WTC11 (cell line): ENCODE results near the gene PPP6R3. TPM values are rescaled to one million over a fixed set of nuclear protein-coding genes. Genes with fewer than 3 reads are reported as not detected.

Experiments
- ATAC-seq: fragments of 200-7000 bp; cut with Tn5 transposase; 2 replicates; pipeline ENCODE4 v1.10.0; 2021; ENCODE audit warnings: mild to moderate bottlenecking, moderate library complexity
- CTCF ChIA-PET: fragments of 300-600 bp; sonication (Branson Sonifier 250); formaldehyde crosslinking; loops from one replicate; lab custom pipeline; 2021; ENCODE audit warnings: antibody characterized with exemption; lab: Charles Lee
- POLR2A ChIA-PET: fragments of 350-600 bp; sonication (Branson Sonifier 250); formaldehyde crosslinking; loops from one replicate; lab custom pipeline; 2021; ENCODE audit warnings: antibody characterized with exemption; lab: Charles Lee
- DNase-seq: peaks from one replicate; pipeline ENCODE4 v3.0.0; 2021; ENCODE audit warnings: low spot score
- H3K27ac Mint-ChIP-seq: 2 replicates; pipeline ENCODE4 v1.8.0; 2021; ENCODE audit warnings: mixed read lengths
- H3K27me3 Mint-ChIP-seq: 2 replicates; pipeline ENCODE4 v1.8.0; 2021; ENCODE audit warnings: low read depth, mild to moderate bottlenecking, moderate library complexity, mixed read lengths
- H3K36me3 Mint-ChIP-seq: 2 replicates; pipeline ENCODE4 v1.8.0; 2021; ENCODE audit warnings: mixed read lengths
- H3K4me1 Mint-ChIP-seq: 2 replicates; pipeline ENCODE4 v1.8.0; 2022; ENCODE audit warnings: mixed read lengths
- H3K4me3 Mint-ChIP-seq: 2 replicates; pipeline ENCODE4 v1.8.0; 2021; ENCODE audit warnings: mild to moderate bottlenecking, moderate library complexity, mixed read lengths
- H3K9me3 Mint-ChIP-seq: 2 replicates; pipeline ENCODE4 v1.8.0; 2021; ENCODE audit warnings: mixed read lengths
- GRHL2 ChIP-seq: fragments of 250-450 bp; sonication (Bioruptor Pico); IDR thresholded peaks from 2 replicates; pipeline ENCODE4 v1.8.0; 2022; ENCODE audit warnings: mild to moderate bottlenecking, moderate library complexity; ENCODE audit not compliant: insufficient replicate concordance, severe bottlenecking
- GTF2I ChIP-seq: fragments of 250-450 bp; sonication (Bioruptor Pico); conservative IDR thresholded peaks from 2 replicates; pipeline ENCODE4 v1.4.0; 2021; ENCODE audit warnings: mild to moderate bottlenecking
- IRF2 ChIP-seq: sonication (generic); formaldehyde crosslinking; IDR thresholded peaks from 2 replicates; pipeline ENCODE4 v1.8.0; 2022; ENCODE audit warnings: low read depth, missing genetic modification reagents, borderline replicate concordance
- JAZF1 ChIP-seq: fragments of 250-450 bp; sonication (Bioruptor Pico); IDR thresholded peaks from 2 replicates; pipeline ENCODE4 v1.9.0; 2021; ENCODE audit warnings: moderate library complexity, mild to moderate bottlenecking, inconsistent platforms
- MYBL2 ChIP-seq: sonication (generic); formaldehyde crosslinking; IDR thresholded peaks from 2 replicates; pipeline ENCODE4 v1.8.1; 2023; ENCODE audit warnings: mild to moderate bottlenecking, moderate library complexity, missing genetic modification reagents
- NFATC4 ChIP-seq: fragments of 250-450 bp; sonication (Bioruptor Pico); IDR thresholded peaks from 2 replicates; pipeline ENCODE4 v1.9.0; 2021; ENCODE audit warnings: mild to moderate bottlenecking
- NR3C1 ChIP-seq: sonication (generic); formaldehyde crosslinking; conservative IDR thresholded peaks from 2 replicates; pipeline ENCODE4 v1.8.1; 2023; ENCODE audit warnings: low read depth, mild to moderate bottlenecking, missing genetic modification reagents
- PRRX2 ChIP-seq: fragments of 250-450 bp; sonication (Bioruptor Pico); IDR thresholded peaks from 2 replicates; pipeline ENCODE4 v1.8.0; 2021; ENCODE audit warnings: mild to moderate bottlenecking
- TCF7 ChIP-seq: sonication (generic); formaldehyde crosslinking; IDR thresholded peaks from 2 replicates; pipeline ENCODE4 v1.8.0; 2022; ENCODE audit warnings: mild to moderate bottlenecking, low read depth, missing genetic modification reagents, moderate library complexity
- ZNF121 ChIP-seq: sonication (generic); formaldehyde crosslinking; IDR thresholded peaks from 2 replicates; pipeline ENCODE4 v1.8.0; 2023; ENCODE audit warnings: missing genetic modification reagents
- ZNF138 ChIP-seq: sonication (generic); formaldehyde crosslinking; conservative IDR thresholded peaks from 2 replicates; pipeline ENCODE4 v1.8.1; 2022; ENCODE audit warnings: mild to moderate bottlenecking, moderate library complexity, missing genetic modification reagents
- total RNA-seq: library from RNA; stranded (reverse); gene quantifications from 3 replicates; pipeline ENCODE4 v1.2.3, GENCODE V29; 2021
- TF ChIP-seq, protein P1 (sequence below): sonication (generic); formaldehyde crosslinking; IDR thresholded peaks from 2 replicates; pipeline ENCODE4 v1.8.1; 2023; ENCODE audit warnings: mild to moderate bottlenecking, missing genetic modification reagents
- TF ChIP-seq, protein P2 (sequence below): sonication (generic); formaldehyde crosslinking; IDR thresholded peaks from 2 replicates; pipeline ENCODE4 v1.8.1; 2022; ENCODE audit warnings: mild to moderate bottlenecking, missing genetic modification reagents, moderate library complexity, borderline replicate concordance
- TF ChIP-seq, protein P3 (sequence below): sonication (generic); formaldehyde crosslinking; IDR thresholded peaks from 2 replicates; pipeline ENCODE4 v1.8.0; 2022; ENCODE audit warnings: mild to moderate bottlenecking, missing genetic modification reagents
- TF ChIP-seq, protein P4 (sequence below): fragments of 250-450 bp; sonication (Bioruptor Pico); IDR thresholded peaks from 2 replicates; pipeline ENCODE4 v1.9.0; 2021; ENCODE audit warnings: mild to moderate bottlenecking
- TF ChIP-seq, protein P5 (sequence below): sonication (generic); formaldehyde crosslinking; IDR thresholded peaks from 2 replicates; pipeline ENCODE4 v1.8.1; 2023; ENCODE audit warnings: mild to moderate bottlenecking, missing genetic modification reagents, moderate library complexity
- TF ChIP-seq, protein P6 (sequence below): sonication (generic); formaldehyde crosslinking; conservative IDR thresholded peaks from 2 replicates; pipeline ENCODE4 v1.8.1; 2022; ENCODE audit warnings: mild to moderate bottlenecking, missing genetic modification reagents
- TF ChIP-seq, protein P7 (sequence below): sonication (generic); formaldehyde crosslinking; IDR thresholded peaks from 2 replicates; pipeline ENCODE4 v1.8.1; 2023; ENCODE audit warnings: mild to moderate bottlenecking, missing genetic modification reagents, moderate library complexity
- TF ChIP-seq, protein P8 (sequence below): sonication (generic); formaldehyde crosslinking; IDR thresholded peaks from 2 replicates; pipeline ENCODE4 v1.8.1; 2023; ENCODE audit warnings: mild to moderate bottlenecking, missing genetic modification reagents, borderline replicate concordance
- TF ChIP-seq, protein P9 (sequence below): fragments of 250-450 bp; sonication (Bioruptor Pico); conservative IDR thresholded peaks from 2 replicates; pipeline ENCODE4 v1.9.0; 2021; ENCODE audit warnings: mild to moderate bottlenecking

The PPP6R3 gene
- total RNA-seq, 1 experiment from 2014 or later: 138 TPM

DNA sequence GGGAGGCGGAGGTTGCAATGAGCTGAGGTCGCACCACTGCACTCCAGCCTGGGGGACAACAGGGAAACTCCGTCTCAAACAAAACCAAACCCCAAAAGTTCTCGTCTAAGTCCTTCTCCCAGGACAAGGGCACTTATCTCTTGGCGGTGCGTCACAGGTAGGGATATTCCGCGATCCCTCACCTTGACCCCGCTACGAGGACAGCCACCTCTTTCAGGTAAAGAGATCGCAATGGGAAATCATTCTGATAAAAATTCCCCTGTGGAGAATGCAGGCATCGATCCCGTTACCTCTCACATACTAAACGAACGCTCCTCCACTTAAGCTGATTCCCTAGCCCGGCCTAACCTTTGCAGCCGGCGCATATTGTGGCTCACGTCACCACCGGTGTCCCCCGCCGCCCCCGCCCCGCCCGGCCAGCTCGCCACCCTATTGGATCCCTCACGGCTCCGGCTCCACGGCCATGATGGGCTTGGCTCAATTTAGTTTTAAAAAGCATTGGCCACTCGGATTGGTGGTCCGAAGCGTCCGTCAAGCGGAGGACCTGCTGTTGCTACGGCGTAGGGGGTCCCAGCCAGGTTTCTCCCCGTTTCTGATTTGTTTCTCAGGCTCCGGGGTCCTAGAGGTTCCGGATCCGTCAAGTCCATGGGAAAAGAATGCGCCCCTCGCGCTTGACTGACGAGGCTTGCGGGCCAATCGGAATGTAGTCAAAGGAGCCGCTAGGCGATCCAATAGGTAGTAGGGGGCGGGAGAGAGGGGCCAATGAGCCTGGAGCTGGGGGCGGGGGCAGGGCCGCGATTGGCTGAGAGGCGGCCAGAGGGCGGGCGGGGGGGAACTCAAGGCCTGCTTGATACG is 439 bp upstream of the PPP6R3 start (continued):
- TF ChIP-seq, protein P1, sequence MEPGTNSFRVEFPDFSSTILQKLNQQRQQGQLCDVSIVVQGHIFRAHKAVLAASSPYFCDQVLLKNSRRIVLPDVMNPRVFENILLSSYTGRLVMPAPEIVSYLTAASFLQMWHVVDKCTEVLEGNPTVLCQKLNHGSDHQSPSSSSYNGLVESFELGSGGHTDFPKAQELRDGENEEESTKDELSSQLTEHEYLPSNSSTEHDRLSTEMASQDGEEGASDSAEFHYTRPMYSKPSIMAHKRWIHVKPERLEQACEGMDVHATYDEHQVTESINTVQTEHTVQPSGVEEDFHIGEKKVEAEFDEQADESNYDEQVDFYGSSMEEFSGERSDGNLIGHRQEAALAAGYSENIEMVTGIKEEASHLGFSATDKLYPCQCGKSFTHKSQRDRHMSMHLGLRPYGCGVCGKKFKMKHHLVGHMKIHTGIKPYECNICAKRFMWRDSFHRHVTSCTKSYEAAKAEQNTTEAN (CRISPR knock-in tag): no peak
- peak; percentile 80; the same call in 1 of the 2 replicates for TF ChIP-seq NFATC4 (CRISPR knock-in tag)
- TF ChIP-seq PRRX2 (CRISPR knock-in tag): peak; percentile 92
- TF ChIP-seq, protein P2, sequence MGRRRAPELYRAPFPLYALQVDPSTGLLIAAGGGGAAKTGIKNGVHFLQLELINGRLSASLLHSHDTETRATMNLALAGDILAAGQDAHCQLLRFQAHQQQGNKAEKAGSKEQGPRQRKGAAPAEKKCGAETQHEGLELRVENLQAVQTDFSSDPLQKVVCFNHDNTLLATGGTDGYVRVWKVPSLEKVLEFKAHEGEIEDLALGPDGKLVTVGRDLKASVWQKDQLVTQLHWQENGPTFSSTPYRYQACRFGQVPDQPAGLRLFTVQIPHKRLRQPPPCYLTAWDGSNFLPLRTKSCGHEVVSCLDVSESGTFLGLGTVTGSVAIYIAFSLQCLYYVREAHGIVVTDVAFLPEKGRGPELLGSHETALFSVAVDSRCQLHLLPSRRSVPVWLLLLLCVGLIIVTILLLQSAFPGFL: 0 out of 2 replicates have a peak, but pooled peaks have one; percentile 2
- TF ChIP-seq, protein P3, sequence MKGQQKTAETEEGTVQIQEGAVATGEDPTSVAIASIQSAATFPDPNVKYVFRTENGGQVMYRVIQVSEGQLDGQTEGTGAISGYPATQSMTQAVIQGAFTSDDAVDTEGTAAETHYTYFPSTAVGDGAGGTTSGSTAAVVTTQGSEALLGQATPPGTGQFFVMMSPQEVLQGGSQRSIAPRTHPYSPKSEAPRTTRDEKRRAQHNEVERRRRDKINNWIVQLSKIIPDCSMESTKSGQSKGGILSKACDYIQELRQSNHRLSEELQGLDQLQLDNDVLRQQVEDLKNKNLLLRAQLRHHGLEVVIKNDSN (CRISPR knock-in tag): no peak; the same call in 1 of the 2 replicates

DNA sequence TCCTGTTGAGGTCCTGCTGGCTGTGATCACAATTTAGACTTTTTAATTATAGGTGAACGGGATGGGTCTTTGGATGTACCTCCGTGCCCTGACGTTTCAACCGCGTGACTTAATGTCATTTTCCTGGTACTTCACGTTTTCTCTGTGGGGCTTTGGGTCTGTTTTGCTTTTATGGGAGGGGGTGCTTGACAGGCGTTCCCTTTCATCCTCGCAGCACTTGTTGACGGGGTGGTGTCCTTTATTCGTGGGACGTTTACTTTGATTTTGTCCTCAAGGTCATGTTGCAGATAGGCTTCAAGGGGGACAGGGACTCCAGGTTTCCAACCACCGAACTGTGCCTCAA is 994 bp downstream of the PPP6R3 start:
- ChIA-PET CTCF (no interaction called here), POLR2A (no interaction called here)
- peak overlapping the region; percentile 94 for H3K4me3 Mint-ChIP-seq
- ATAC-seq (no peak), DNase-seq (no peak)
- H3K9me3 Mint-ChIP-seq: no peaks in the 10 kb centered on the region
- peak overlapping the region; percentile 91 for H3K27ac Mint-ChIP-seq
- H3K27me3 Mint-ChIP-seq: no peaks in the 10 kb centered on the region
- H3K4me1 Mint-ChIP-seq: peaks cover 38% of the 10 kb centered on the region
- TF ChIP-seq, protein P4, sequence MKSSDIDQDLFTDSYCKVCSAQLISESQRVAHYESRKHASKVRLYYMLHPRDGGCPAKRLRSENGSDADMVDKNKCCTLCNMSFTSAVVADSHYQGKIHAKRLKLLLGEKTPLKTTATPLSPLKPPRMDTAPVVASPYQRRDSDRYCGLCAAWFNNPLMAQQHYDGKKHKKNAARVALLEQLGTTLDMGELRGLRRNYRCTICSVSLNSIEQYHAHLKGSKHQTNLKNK: no peak
- TF ChIP-seq TCF7 (CRISPR knock-in tag) (no peak), NR3C1 (CRISPR knock-in tag) (no peak)
- H3K36me3 Mint-ChIP-seq: peaks cover 5% of the 10 kb centered on the region; the same call in 1 of the 2 replicates

DNA sequence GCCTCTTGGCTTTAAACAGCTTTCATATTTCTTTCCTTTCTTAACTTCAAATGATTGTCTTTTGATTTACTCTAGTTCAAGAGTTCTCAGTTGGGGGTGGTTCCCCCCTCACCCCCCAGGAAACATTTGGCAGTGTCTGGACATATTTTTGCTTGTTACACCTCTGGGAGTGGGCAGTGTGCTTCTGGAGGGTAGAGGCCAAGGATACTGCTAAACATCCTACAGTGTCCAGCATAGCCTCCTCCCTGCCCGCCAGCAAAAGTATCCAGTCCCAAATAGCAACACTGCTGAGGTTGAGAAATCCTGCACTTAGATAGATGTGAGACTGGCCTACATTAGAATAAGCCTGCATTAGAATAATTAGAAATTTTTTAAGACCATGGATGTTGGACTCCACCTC is 3.2 kb downstream of the PPP6R3 start:
- H3K4me3 Mint-ChIP-seq: peak overlapping the region; percentile 39; the same call in 1 of the 2 replicates
- ChIA-PET POLR2A (interaction anchor here (0.6 kb wide), 1 partner anchor 32 kb away, joined by 4 read pairs; no protein-coding TSS in a partner anchor), CTCF (no interaction called here)
- no peak for ATAC-seq
- no peak for DNase-seq
- no peaks in the 10 kb centered on the region for H3K9me3 Mint-ChIP-seq
- no peaks in the 10 kb centered on the region for H3K27me3 Mint-ChIP-seq
- peaks cover 53% of the 10 kb centered on the region for H3K4me1 Mint-ChIP-seq
- peaks cover 5% of the 10 kb centered on the region; the same call in 1 of the 2 replicates for H3K36me3 Mint-ChIP-seq
- H3K27ac Mint-ChIP-seq: peak overlapping the region; percentile 45
- TF ChIP-seq, protein P5, sequence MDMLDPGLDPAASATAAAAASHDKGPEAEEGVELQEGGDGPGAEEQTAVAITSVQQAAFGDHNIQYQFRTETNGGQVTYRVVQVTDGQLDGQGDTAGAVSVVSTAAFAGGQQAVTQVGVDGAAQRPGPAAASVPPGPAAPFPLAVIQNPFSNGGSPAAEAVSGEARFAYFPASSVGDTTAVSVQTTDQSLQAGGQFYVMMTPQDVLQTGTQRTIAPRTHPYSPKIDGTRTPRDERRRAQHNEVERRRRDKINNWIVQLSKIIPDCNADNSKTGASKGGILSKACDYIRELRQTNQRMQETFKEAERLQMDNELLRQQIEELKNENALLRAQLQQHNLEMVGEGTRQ (CRISPR knock-in tag): no peak
- TF ChIP-seq GTF2I (no peak), ZNF121 (CRISPR knock-in tag) (no peak), GRHL2 (CRISPR knock-in tag) (no peak), MYBL2 (CRISPR knock-in tag) (no peak), IRF2 (CRISPR knock-in tag) (no peak), JAZF1 (no peak), ZNF138 (CRISPR knock-in tag) (no peak), NR3C1 (CRISPR knock-in tag) (no peak)
- TF ChIP-seq, protein P6, sequence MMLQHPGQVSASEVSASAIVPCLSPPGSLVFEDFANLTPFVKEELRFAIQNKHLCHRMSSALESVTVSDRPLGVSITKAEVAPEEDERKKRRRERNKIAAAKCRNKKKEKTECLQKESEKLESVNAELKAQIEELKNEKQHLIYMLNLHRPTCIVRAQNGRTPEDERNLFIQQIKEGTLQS (CRISPR knock-in tag): no peak
- TF ChIP-seq, protein P7, sequence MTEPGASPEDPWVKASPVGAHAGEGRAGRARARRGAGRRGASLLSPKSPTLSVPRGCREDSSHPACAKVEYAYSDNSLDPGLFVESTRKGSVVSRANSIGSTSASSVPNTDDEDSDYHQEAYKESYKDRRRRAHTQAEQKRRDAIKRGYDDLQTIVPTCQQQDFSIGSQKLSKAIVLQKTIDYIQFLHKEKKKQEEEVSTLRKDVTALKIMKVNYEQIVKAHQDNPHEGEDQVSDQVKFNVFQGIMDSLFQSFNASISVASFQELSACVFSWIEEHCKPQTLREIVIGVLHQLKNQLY (CRISPR knock-in tag): no peak
- TF ChIP-seq, protein P8, sequence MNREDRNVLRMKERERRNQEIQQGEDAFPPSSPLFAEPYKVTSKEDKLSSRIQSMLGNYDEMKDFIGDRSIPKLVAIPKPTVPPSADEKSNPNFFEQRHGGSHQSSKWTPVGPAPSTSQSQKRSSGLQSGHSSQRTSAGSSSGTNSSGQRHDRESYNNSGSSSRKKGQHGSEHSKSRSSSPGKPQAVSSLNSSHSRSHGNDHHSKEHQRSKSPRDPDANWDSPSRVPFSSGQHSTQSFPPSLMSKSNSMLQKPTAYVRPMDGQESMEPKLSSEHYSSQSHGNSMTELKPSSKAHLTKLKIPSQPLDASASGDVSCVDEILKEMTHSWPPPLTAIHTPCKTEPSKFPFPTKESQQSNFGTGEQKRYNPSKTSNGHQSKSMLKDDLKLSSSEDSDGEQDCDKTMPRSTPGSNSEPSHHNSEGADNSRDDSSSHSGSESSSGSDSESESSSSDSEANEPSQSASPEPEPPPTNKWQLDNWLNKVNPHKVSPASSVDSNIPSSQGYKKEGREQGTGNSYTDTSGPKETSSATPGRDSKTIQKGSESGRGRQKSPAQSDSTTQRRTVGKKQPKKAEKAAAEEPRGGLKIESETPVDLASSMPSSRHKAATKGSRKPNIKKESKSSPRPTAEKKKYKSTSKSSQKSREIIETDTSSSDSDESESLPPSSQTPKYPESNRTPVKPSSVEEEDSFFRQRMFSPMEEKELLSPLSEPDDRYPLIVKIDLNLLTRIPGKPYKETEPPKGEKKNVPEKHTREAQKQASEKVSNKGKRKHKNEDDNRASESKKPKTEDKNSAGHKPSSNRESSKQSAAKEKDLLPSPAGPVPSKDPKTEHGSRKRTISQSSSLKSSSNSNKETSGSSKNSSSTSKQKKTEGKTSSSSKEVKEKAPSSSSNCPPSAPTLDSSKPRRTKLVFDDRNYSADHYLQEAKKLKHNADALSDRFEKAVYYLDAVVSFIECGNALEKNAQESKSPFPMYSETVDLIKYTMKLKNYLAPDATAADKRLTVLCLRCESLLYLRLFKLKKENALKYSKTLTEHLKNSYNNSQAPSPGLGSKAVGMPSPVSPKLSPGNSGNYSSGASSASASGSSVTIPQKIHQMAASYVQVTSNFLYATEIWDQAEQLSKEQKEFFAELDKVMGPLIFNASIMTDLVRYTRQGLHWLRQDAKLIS (CRISPR knock-in tag): no peak
- TF ChIP-seq, protein P9, sequence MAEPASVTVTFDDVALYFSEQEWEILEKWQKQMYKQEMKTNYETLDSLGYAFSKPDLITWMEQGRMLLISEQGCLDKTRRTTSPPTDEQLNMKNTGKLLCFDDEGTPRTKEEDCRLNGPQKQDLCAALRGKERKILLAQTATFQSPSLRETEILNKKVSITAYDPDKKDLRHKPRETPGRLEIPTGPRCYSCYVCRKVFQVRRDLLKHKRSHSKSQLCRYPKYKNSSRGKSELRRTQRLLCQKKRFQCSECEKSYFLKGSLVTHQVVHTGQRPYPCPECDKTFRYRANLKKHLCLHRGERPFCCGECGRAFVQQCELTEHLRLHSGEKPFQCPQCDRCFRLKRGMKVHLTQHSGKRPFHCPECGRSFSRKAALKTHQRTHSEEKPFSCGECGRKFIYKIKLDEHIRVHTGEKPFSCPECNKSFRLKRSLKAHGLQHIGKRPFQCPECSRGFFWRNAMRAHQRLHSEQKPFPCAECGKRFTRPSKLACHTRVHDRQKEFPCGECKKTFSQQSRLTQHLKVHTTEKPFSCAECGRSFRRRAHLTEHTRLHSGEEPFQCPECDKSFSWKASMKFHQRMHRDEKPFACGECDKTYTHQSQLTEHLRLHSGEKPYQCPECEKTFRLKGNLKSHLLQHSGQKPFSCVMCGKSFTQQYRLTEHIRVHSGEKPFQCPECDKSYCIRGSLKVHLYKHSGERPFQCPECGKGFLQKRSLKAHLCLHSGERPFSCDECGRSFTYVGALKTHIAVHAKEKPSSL (CRISPR knock-in tag): no peak
